ENCODE data around the gene ACTL6B.

DNA sequence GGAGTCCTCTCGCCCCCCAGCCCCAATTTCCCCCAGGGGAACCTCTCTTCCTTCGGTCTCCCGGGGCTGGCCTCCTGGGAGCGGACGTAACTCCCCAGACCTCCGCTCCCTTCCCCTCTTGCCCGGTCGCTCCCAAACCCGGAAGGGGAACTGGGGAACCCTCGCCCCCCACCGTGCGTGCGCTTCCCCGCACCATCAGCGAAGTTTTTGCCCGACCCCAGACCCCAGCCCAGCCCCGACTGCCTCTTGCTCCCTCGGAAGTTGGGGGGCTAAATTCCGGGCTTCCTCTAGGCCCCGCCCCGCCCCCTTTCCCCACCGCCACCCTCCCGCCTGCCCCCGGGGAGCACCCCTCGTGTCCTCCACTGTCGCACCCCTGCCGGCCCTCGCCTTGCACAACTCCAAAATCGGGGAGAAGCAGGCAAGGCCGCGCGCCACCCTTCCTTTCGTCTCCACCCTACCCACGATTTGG lies 17.7 kb upstream of the ACTL6B start:
- no peak for TF ChIP-seq SP1 (CRISPR knock-in tag; conservative IDR thresholded peaks at IDR 0.05)
- TF ChIP-seq ZBTB21 (CRISPR knock-in tag; IDR thresholded peaks at IDR 0.05; ENCODE audit: borderline replicate concordance) = no peak
- TF ChIP-seq, protein P1, sequence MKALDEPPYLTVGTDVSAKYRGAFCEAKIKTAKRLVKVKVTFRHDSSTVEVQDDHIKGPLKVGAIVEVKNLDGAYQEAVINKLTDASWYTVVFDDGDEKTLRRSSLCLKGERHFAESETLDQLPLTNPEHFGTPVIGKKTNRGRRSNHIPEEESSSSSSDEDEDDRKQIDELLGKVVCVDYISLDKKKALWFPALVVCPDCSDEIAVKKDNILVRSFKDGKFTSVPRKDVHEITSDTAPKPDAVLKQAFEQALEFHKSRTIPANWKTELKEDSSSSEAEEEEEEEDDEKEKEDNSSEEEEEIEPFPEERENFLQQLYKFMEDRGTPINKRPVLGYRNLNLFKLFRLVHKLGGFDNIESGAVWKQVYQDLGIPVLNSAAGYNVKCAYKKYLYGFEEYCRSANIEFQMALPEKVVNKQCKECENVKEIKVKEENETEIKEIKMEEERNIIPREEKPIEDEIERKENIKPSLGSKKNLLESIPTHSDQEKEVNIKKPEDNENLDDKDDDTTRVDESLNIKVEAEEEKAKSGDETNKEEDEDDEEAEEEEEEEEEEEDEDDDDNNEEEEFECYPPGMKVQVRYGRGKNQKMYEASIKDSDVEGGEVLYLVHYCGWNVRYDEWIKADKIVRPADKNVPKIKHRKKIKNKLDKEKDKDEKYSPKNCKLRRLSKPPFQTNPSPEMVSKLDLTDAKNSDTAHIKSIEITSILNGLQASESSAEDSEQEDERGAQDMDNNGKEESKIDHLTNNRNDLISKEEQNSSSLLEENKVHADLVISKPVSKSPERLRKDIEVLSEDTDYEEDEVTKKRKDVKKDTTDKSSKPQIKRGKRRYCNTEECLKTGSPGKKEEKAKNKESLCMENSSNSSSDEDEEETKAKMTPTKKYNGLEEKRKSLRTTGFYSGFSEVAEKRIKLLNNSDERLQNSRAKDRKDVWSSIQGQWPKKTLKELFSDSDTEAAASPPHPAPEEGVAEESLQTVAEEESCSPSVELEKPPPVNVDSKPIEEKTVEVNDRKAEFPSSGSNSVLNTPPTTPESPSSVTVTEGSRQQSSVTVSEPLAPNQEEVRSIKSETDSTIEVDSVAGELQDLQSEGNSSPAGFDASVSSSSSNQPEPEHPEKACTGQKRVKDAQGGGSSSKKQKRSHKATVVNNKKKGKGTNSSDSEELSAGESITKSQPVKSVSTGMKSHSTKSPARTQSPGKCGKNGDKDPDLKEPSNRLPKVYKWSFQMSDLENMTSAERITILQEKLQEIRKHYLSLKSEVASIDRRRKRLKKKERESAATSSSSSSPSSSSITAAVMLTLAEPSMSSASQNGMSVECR (CRISPR knock-in tag; IDR thresholded peaks at IDR 0.05; ENCODE audit: borderline replicate concordance) = no peak
- no peak for TF ChIP-seq E2F4 (CRISPR knock-in tag; IDR thresholded peaks at IDR 0.05; ENCODE audit: borderline replicate concordance, low read depth)
- TF ChIP-seq, protein P2, sequence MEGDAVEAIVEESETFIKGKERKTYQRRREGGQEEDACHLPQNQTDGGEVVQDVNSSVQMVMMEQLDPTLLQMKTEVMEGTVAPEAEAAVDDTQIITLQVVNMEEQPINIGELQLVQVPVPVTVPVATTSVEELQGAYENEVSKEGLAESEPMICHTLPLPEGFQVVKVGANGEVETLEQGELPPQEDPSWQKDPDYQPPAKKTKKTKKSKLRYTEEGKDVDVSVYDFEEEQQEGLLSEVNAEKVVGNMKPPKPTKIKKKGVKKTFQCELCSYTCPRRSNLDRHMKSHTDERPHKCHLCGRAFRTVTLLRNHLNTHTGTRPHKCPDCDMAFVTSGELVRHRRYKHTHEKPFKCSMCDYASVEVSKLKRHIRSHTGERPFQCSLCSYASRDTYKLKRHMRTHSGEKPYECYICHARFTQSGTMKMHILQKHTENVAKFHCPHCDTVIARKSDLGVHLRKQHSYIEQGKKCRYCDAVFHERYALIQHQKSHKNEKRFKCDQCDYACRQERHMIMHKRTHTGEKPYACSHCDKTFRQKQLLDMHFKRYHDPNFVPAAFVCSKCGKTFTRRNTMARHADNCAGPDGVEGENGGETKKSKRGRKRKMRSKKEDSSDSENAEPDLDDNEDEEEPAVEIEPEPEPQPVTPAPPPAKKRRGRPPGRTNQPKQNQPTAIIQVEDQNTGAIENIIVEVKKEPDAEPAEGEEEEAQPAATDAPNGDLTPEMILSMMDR (IDR thresholded peaks at IDR 0.05) = no peak
- TF ChIP-seq JUN (CRISPR knock-in tag; IDR thresholded peaks at IDR 0.05) = no peak
- no peak for TF ChIP-seq ELF4 (CRISPR knock-in tag; IDR thresholded peaks at IDR 0.05; ENCODE audit: low read depth)
- no peak for TF ChIP-seq FOXP4 (CRISPR knock-in tag; IDR thresholded peaks at IDR 0.05)
- TF ChIP-seq NR1H2 (CRISPR knock-in tag; IDR thresholded peaks at IDR 0.05) = no peak
